A673 (cell line): ENCODE results near the gene SORBS2. TPM values are rescaled to one million over a fixed set of nuclear protein-coding genes. Genes with fewer than 3 reads are reported as not detected.

ENCODE experiments used
- BruUV-seq: library from RNA; stranded (reverse); fragments of 400-500 nt; replicated peaks from 2 replicates; lab custom pipeline; 2021; lab: Mats Ljungman, UMichigan
- CTCF ChIA-PET: fragments of 300-600 bp; sonication (Branson Sonifier 250); formaldehyde crosslinking; loops from one replicate; lab custom pipeline; 2022; ENCODE audit warnings: antibody characterized with exemption; lab: Charles Lee
- POLR2A ChIA-PET: fragments of 300-600 bp; sonication (Branson Sonifier 250); formaldehyde crosslinking; loops from one replicate; lab custom pipeline; 2022; ENCODE audit warnings: antibody characterized with exemption; ENCODE audit not compliant: low non-redundant PET; lab: Charles Lee
- DNase-seq: peaks from one replicate; pipeline ENCODE4 v3.0.0-alpha.2; 2015; ENCODE audit warnings: low spot score
- H3K27ac ChIP-seq: fragments of 200-600 bp; sonication (generic); 2 replicates; pipeline ENCODE4 v1.5.1; 2016; ENCODE audit warnings: mixed run types, low read depth, mild to moderate bottlenecking, mixed read lengths, antibody characterized with exemption, low read length; ENCODE audit not compliant: poor library complexity, severe bottlenecking
- H3K27me3 ChIP-seq: fragments of 200-600 bp; sonication (generic); replicated peaks from 2 replicates; pipeline ENCODE4 v1.6.1; 2017; ENCODE audit warnings: mixed run types, low read depth, mild to moderate bottlenecking, mixed read lengths, antibody characterized with exemption, low read length; ENCODE audit not compliant: insufficient read depth, poor library complexity
- H3K36me3 ChIP-seq: fragments of 200-600 bp; sonication (generic); 2 replicates; pipeline ENCODE4 v1.6.1; 2016; ENCODE audit warnings: mixed run types, mild to moderate bottlenecking, mixed read lengths, antibody characterized with exemption, low read length; ENCODE audit not compliant: insufficient read depth, poor library complexity, severe bottlenecking
- H3K4me1 ChIP-seq: fragments of 200-600 bp; sonication (generic); 2 replicates; pipeline ENCODE4 v1.6.1; 2017; ENCODE audit warnings: mixed run types, mild to moderate bottlenecking, mixed read lengths, antibody characterized with exemption, low read length; ENCODE audit not compliant: insufficient read depth, poor library complexity, severe bottlenecking
- H3K4me3 ChIP-seq: fragments of 200-600 bp; sonication (generic); 2 replicates; pipeline ENCODE4 v1.5.1; 2016; ENCODE audit warnings: low read depth, mixed run types, mild to moderate bottlenecking, mixed read lengths, low read length; ENCODE audit not compliant: poor library complexity, severe bottlenecking
- H3K9me3 ChIP-seq: fragments of 200-600 bp; sonication (generic); 2 replicates; pipeline ENCODE4 v1.6.1; 2016; ENCODE audit warnings: mixed run types, low read depth, mild to moderate bottlenecking, mixed read lengths, antibody characterized with exemption, low read length; ENCODE audit not compliant: poor library complexity, severe bottlenecking
- CTCF ChIP-seq: fragments of 300-800, 200-600 bp; sonication (generic); conservative IDR thresholded peaks from 2 replicates; pipeline ENCODE4 v1.5.1; 2017; ENCODE audit warnings: low read depth, mild to moderate bottlenecking, antibody characterized with exemption, low read length, moderate library complexity, mixed read lengths
- EZH2 ChIP-seq: fragments of 200-600 bp; sonication (generic); IDR thresholded peaks from 2 replicates; pipeline ENCODE4 v1.6.1; 2017; ENCODE audit warnings: borderline replicate concordance, low read depth, mild to moderate bottlenecking, mixed read lengths, antibody characterized with exemption, low read length; ENCODE audit not compliant: poor library complexity, severe bottlenecking
- intact Hi-C: fragments of 100-400 bp; cut with micrococcal nuclease; formaldehyde crosslinking; loops from one replicate; pipeline ENCODE4 v1.10.0; 2022; ENCODE audit not compliant: unreplicated experiment
- total RNA-seq: library from RNA; stranded (reverse); gene quantifications from 2 replicates; pipeline ENCODE4 v1.2.3, GENCODE V29; 2021

SORBS2 gene
- total RNA-seq, 1 experiment from 2014 or later: not detected

- POLR2A ChIA-PET: no interaction called here
- H3K36me3 ChIP-seq: no peaks in the 10 kb centered on the region
- BruUV-seq: no TSS peak
- H3K27ac ChIP-seq: no peak overlapping the region
- peaks cover 43% of the 10 kb centered on the region for H3K27me3 ChIP-seq
- H3K9me3 ChIP-seq: no peaks in the 10 kb centered on the region
- H3K4me3 ChIP-seq: no peak overlapping the region
- no peak for DNase-seq
- no peak for TF ChIP-seq CTCF
- no peak for TF ChIP-seq EZH2
- CTCF ChIA-PET: no interaction called here
- intact Hi-C loops: no loop called here
- no peaks in the 10 kb centered on the region for H3K4me1 ChIP-seq
Measured at GRCh38 chr4:185540040-185540439, 272.0 kb downstream of the SORBS2 start.

- no peak overlapping the region for H3K27ac ChIP-seq
- TF ChIP-seq CTCF (no peak), EZH2 (no peak)
- no peaks in the 10 kb centered on the region for H3K36me3 ChIP-seq
- DNase-seq: no peak
- ChIA-PET CTCF (no interaction called here), POLR2A (no interaction called here)
- no peaks in the 10 kb centered on the region for H3K4me1 ChIP-seq
- peaks cover 55% of the 10 kb centered on the region for H3K27me3 ChIP-seq
- intact Hi-C loops: no loop called here
- H3K4me3 ChIP-seq: no peak overlapping the region
- no TSS peak for BruUV-seq
- H3K9me3 ChIP-seq: no peaks in the 10 kb centered on the region
Measured at GRCh38 chr4:185538806-185539205, 273.2 kb downstream of the SORBS2 start.

- no TSS peak for BruUV-seq
Measured at GRCh38 chr4:185536411-185536709, 275.6 kb downstream of the SORBS2 start.

More at GRCh38 chr4:185536411-185536709, 275.6 kb downstream of the SORBS2 start:
- Histone ChIP-seq H3K4me3 (no peak overlapping the region), H3K36me3 (no peaks in the 10 kb centered on the region), H3K9me3 (no peaks in the 10 kb centered on the region), H3K4me1 (no peaks in the 10 kb centered on the region), H3K27me3 (peaks cover 77% of the 10 kb centered on the region), H3K27ac (no peak overlapping the region)
- TF ChIP-seq CTCF (no peak), EZH2 (no peak)
- ChIA-PET POLR2A (interaction anchor here (0.5 kb wide), 1 partner anchor 59 kb away, joined by 4 read pairs; no protein-coding TSS in a partner anchor), CTCF (no interaction called here)
- intact Hi-C loops: no loop called here
- DNase-seq: no peak
